Stimulated activated CD8-positive, alpha-beta memory T cell treated with anti-CD3 and anti-CD28 coated beads, Interleukin-2, amount 100 ng/mL, for 1 hour (primary cell): ENCODE data around the gene OAS3.

Experiments used
- DNase-seq, 2 donors: peaks; one replicate each; pipeline ENCODE4 v3.0.0-alpha.2; 2020; ENCODE audit warnings: low read depth in 2 of 2

The OAS3 gene

DNA sequence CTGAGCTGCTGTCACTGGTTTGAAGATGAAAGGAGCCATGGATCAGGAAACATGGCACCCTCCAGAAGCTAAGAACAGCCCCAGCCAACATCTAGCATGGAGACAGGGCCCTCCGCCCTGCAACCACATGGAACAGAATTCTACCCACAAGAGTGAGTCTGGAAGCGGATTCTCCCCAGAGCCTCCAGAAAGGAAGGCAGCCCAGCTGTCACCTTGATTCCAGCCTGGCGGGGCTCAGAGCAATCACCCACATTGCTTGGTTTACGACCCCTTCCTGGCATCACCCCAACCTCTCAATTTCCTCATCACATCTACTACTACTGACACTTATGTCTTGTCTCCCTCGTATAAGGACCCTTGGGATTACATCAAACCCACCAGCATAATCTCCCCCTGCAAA is 78.5 kb downstream of the OAS3 start:
- no peak for DNase-seq

DNA sequence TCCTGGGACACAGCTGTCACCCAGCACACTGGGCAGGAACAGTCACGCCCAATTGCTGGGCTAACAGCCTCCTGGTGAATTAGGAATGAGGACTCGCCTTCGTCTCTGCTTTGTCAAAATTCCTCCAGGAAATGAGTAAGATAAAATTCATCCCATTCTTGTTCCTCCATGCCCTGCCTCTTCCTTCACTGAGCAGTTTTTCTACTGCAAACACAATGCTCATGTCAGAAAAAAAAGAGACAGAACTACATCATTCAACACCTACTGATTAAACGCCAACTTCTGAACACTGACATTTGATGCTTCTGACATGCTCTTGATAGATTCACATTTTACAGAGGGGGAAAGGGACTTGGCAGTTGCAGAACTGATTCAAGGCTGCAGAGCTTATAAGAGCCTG is 80.8 kb downstream of the OAS3 start:
- DNase-seq = no peak

DNA sequence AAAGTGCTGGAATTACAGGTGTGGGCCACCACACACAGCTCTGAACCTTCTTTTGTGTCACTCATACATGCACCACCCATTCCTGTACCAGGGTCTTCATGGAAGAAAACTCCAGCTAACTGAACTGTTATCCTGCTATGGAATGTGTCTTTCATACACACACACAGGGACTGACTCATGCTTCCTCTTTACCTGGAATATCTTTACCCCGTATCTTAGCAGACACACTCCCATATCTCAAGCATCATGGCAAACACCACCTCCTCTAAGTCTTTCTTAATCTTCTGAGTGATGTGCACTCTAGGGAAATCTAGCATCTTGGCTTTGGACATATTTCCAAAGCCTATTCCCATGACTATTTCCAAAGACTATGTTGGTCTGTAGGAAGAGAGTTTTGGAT is 83.2 kb downstream of the OAS3 start:
- no peak for DNase-seq
